Esophagus muscularis mucosa (tissue), 4 donors: ENCODE results near the gene B4GALT3.

Experiments used
- CTCF ChIP-seq, 3 experiments: fragments of 200-600 bp in 2 of 3; fragments of 450-650 bp in 1 of 3; sonication (generic) in 2 of 3; IDR thresholded peaks; one replicate each; pipeline ENCODE4 v1.5.1; 2017 to 2019; ENCODE audit warnings: antibody characterized with exemption in 3 of 3, mild to moderate bottlenecking in 2 of 3, moderate library complexity in 1 of 3
- EP300 ChIP-seq: sonication (generic); formaldehyde crosslinking; IDR thresholded peaks from one replicate; pipeline ENCODE4 v1.6.1; 2017; ENCODE audit warnings: antibody characterized with exemption
- POLR2A ChIP-seq: fragments of 450-650 bp; IDR thresholded peaks from one replicate; pipeline ENCODE4 v1.6.1; 2017; ENCODE audit warnings: antibody characterized with exemption, moderate library complexity, mild to moderate bottlenecking, low read depth

DNA sequence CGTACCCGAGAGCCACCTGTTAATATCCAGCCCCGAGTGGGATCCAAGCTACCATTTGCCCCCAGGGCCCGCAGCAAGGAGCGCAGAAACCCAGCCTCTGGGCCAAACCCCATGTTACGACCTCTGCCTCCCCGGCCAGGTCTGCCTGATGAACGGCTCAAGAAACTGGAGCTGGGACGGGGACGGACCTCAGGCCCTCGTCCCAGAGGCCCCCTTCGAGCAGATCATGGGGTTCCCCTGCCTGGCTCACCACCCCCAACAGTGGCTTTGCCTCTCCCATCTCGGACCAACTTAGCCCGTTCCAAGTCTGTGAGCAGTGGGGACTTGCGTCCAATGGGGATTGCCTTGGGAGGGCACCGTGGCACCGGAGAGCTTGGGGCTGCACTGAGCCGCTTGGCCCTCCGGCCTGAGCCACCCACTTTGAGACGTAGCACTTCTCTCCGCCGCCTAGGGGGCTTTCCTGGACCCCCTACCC is 16.6 kb downstream of the B4GALT3 start:
- TF ChIP-seq CTCF (IDR thresholded peaks at IDR 0.05), result no peak
- no peak for TF ChIP-seq EP300
- no peak for TF ChIP-seq POLR2A
